ENCODE data around the gene HPN.

The HPN gene

GRCh38 chr19:35018379-35018778 is 23.1 kb upstream of the HPN start:
- no peak overlapping the region for H3K27ac ChIP-seq (ENCODE audit: low read depth, low read length, severe bottlenecking)
- H3K4me3 ChIP-seq (ENCODE audit: extremely low read depth, insufficient read depth, low read length, poor library complexity, severe bottlenecking) = no peak overlapping the region
- no peaks in the 10 kb centered on the region for H3K9me3 ChIP-seq (ENCODE audit: control insufficient read depth, low read length)
- peaks cover 90% of the 10 kb centered on the region for H3K36me3 ChIP-seq (ENCODE audit: control insufficient read depth, insufficient read depth, low read length)
- WGBS, 2 experiments (ENCODE audit: insufficient coverage in 2 of 2) = 100% methylated on average over 1 to 2 of the region's 4 CpGs
- no peaks in the 10 kb centered on the region for H3K4me1 ChIP-seq (ENCODE audit: control insufficient read depth, insufficient read depth, low read length, poor library complexity, severe bottlenecking)

DNA sequence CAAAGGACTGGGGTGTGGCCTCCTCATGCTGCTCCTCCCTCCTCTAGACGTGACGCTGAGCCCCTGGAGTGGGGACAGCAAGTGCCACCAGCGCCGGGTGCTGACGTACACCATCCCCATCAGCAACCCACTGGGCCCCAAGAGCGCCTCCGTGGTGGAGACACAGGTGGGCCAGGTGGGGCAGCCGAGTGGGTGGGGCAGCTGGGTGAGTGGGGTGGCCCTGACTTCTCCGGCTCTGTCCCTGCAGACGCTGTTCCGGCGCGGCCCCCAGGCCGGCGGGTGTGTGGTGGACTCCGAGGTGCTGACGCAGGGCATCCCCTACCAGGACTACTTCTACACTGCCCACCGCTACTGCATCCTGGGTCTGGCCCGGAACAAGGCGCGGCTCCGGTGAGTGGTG is 22.4 kb upstream of the HPN start:
- Histone ChIP-seq H3K4me3 (ENCODE audit: extremely low read depth, insufficient read depth, low read length, poor library complexity, severe bottlenecking) (no peak overlapping the region), H3K36me3 (ENCODE audit: control insufficient read depth, insufficient read depth, low read length) (peaks cover 90% of the 10 kb centered on the region), H3K9me3 (ENCODE audit: control insufficient read depth, low read length) (no peaks in the 10 kb centered on the region), H3K27ac (ENCODE audit: low read depth, low read length, severe bottlenecking) (no peak overlapping the region), H3K4me1 (ENCODE audit: control insufficient read depth, insufficient read depth, low read length, poor library complexity, severe bottlenecking) (no peaks in the 10 kb centered on the region)
- 95% methylated on average over 6 to 14 of the region's 22 CpGs for WGBS, 2 experiments (ENCODE audit: insufficient coverage in 2 of 2)

- WGBS, 2 experiments (ENCODE audit: insufficient coverage in 2 of 2) = 93 to 98% methylated on average over 10 of the region's 10 CpGs
- Histone ChIP-seq H3K4me1 (ENCODE audit: control insufficient read depth, insufficient read depth, low read length, poor library complexity, severe bottlenecking) (no peaks in the 10 kb centered on the region), H3K27ac (ENCODE audit: low read depth, low read length, severe bottlenecking) (no peak overlapping the region), H3K4me3 (ENCODE audit: extremely low read depth, insufficient read depth, low read length, poor library complexity, severe bottlenecking) (no peak overlapping the region), H3K9me3 (ENCODE audit: control insufficient read depth, low read length) (no peaks in the 10 kb centered on the region), H3K36me3 (ENCODE audit: control insufficient read depth, insufficient read depth, low read length) (peaks cover 87% of the 10 kb centered on the region)
Measured at GRCh38 chr19:35021016-35021415, 20.5 kb upstream of the HPN start.

- H3K36me3 ChIP-seq (ENCODE audit: control insufficient read depth, insufficient read depth, low read length) = peaks cover 88% of the 10 kb centered on the region
- no peak overlapping the region for H3K4me3 ChIP-seq (ENCODE audit: extremely low read depth, insufficient read depth, low read length, poor library complexity, severe bottlenecking)
- H3K27ac ChIP-seq (ENCODE audit: low read depth, low read length, severe bottlenecking) = no peak overlapping the region
- WGBS, 2 experiments (ENCODE audit: insufficient coverage in 2 of 2) = 96% methylated on average over 19 to 25 of the region's 25 CpGs
- no peaks in the 10 kb centered on the region for H3K9me3 ChIP-seq (ENCODE audit: control insufficient read depth, low read length)
- no peaks in the 10 kb centered on the region for H3K4me1 ChIP-seq (ENCODE audit: control insufficient read depth, insufficient read depth, low read length, poor library complexity, severe bottlenecking)
Measured at GRCh38 chr19:35021596-35021995, 19.9 kb upstream of the HPN start.

DNA sequence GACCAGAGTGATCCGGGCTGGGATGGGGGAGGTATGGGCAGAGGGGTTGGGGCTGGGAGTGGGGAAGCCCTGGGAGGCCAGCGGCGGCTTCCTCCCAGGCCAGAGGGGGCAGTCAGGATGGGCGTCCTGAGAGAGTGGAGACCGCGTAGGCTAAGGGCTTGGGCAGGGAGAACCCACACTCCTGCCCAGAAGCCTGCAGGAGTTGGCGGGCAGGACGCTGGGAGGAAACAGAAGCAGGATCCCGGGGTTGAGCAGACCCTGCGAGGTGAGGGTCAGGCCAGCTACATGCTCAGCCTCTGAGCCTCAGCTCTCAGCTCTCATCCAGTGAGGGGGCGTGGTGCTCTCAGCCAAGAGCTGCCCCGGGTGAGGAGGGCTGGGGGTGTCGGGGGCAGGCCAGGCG is 19.1 kb upstream of the HPN start:
- WGBS, 2 experiments (ENCODE audit: insufficient coverage in 2 of 2) = 96 to 97% methylated on average over 10 to 11 of the region's 14 CpGs
- H3K4me1 ChIP-seq (ENCODE audit: control insufficient read depth, insufficient read depth, low read length, poor library complexity, severe bottlenecking) = no peaks in the 10 kb centered on the region
- no peaks in the 10 kb centered on the region for H3K9me3 ChIP-seq (ENCODE audit: control insufficient read depth, low read length)
- H3K27ac ChIP-seq (ENCODE audit: low read depth, low read length, severe bottlenecking) = no peak overlapping the region
- H3K36me3 ChIP-seq (ENCODE audit: control insufficient read depth, insufficient read depth, low read length) = peaks cover 89% of the 10 kb centered on the region
- H3K4me3 ChIP-seq (ENCODE audit: extremely low read depth, insufficient read depth, low read length, poor library complexity, severe bottlenecking) = no peak overlapping the region

DNA sequence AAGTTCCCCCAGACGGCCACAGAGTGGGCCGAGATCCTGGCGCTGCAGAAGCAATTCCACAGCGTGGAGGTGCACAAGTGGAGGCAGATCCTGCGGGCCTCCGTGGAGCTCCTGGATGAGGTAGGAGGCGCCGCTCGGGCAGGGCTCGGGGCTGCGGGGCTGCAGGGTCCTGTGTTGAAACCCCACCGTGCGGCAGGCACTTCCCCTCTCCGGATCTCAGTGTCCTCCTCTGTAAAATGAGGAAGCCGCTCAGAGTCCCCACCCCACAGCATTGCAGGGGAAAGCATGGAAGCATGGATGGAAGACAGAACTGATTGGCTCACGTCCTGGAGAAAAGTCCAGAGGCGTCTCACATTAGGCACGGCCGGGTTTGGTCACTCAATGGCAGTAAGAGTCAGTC is 18.1 kb upstream of the HPN start:
- H3K9me3 ChIP-seq (ENCODE audit: control insufficient read depth, low read length) = no peaks in the 10 kb centered on the region
- H3K27ac ChIP-seq (ENCODE audit: low read depth, low read length, severe bottlenecking) = no peak overlapping the region
- no peak overlapping the region for H3K4me3 ChIP-seq (ENCODE audit: extremely low read depth, insufficient read depth, low read length, poor library complexity, severe bottlenecking)
- WGBS, 2 experiments (ENCODE audit: insufficient coverage in 2 of 2) = 94 to 96% methylated on average over 15 to 19 of the region's 19 CpGs
- H3K36me3 ChIP-seq (ENCODE audit: control insufficient read depth, insufficient read depth, low read length) = peaks cover 89% of the 10 kb centered on the region
- no peaks in the 10 kb centered on the region for H3K4me1 ChIP-seq (ENCODE audit: control insufficient read depth, insufficient read depth, low read length, poor library complexity, severe bottlenecking)

- no peak overlapping the region for H3K27ac ChIP-seq (ENCODE audit: low read depth, low read length, severe bottlenecking)
- no peaks in the 10 kb centered on the region for H3K4me1 ChIP-seq (ENCODE audit: control insufficient read depth, insufficient read depth, low read length, poor library complexity, severe bottlenecking)
- H3K4me3 ChIP-seq (ENCODE audit: extremely low read depth, insufficient read depth, low read length, poor library complexity, severe bottlenecking) = no peak overlapping the region
- peaks cover 83% of the 10 kb centered on the region for H3K36me3 ChIP-seq (ENCODE audit: control insufficient read depth, insufficient read depth, low read length)
- WGBS, 2 experiments (ENCODE audit: insufficient coverage in 2 of 2) = 96 to 100% methylated on average over 6 of the region's 6 CpGs
- no peaks in the 10 kb centered on the region for H3K9me3 ChIP-seq (ENCODE audit: control insufficient read depth, low read length)
Measured at GRCh38 chr19:35024095-35024494, 17.4 kb upstream of the HPN start.

DNA sequence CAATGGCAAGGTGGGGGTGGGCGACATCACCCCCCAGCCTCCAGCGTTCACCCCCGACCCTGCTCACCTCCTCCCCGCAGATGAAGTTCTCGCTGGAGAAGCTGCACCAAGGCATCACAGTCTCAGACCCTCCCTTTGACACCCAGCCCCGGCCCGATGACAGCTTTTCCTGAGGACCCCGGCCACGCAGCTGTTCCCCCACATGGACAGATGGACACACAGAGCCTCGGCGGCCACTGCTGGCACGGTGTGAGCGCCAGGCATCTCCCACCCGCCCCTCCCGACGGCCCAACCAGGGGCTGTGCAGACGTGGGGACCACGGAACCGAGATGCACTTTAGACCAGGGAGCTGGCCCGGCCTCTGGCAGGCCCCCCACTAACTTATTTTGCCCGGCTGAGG is 15.6 kb upstream of the HPN start:
- Histone ChIP-seq H3K36me3 (ENCODE audit: control insufficient read depth, insufficient read depth, low read length) (peaks cover 67% of the 10 kb centered on the region), H3K27ac (ENCODE audit: low read depth, low read length, severe bottlenecking) (no peak overlapping the region), H3K4me3 (ENCODE audit: extremely low read depth, insufficient read depth, low read length, poor library complexity, severe bottlenecking) (no peak overlapping the region), H3K4me1 (ENCODE audit: control insufficient read depth, insufficient read depth, low read length, poor library complexity, severe bottlenecking) (peaks cover under 1% of the 10 kb centered on the region), H3K9me3 (ENCODE audit: control insufficient read depth, low read length) (no peaks in the 10 kb centered on the region)
- WGBS, 2 experiments (ENCODE audit: insufficient coverage in 2 of 2) = 93 to 97% methylated on average over 14 to 20 of the region's 21 CpGs

DNA sequence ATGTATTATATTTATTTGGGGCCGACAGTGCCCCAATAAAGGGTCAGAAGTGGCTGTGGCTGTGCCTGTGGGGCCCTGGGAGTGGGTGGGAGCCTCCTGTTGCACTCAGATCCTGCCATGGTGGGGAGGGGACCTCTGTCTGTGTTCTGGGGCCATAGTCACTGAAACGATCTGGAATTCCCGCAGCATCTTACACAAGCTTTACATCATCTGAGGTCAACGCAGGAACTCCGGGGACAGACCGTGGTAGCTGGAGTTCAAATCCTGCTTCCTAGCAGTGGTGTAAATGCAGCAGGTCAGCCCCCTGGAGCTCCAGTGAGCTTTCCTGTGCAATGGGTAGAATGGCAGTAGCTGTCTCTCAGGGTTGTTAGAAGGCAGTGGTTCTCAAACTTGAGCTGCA is 15.1 kb upstream of the HPN start:
- Histone ChIP-seq H3K4me3 (ENCODE audit: extremely low read depth, insufficient read depth, low read length, poor library complexity, severe bottlenecking) (no peak overlapping the region), H3K27ac (ENCODE audit: low read depth, low read length, severe bottlenecking) (no peak overlapping the region), H3K4me1 (ENCODE audit: control insufficient read depth, insufficient read depth, low read length, poor library complexity, severe bottlenecking) (peaks cover 3% of the 10 kb centered on the region), H3K36me3 (ENCODE audit: control insufficient read depth, insufficient read depth, low read length) (peaks cover 62% of the 10 kb centered on the region), H3K9me3 (ENCODE audit: control insufficient read depth, low read length) (no peaks in the 10 kb centered on the region)
- WGBS, 2 experiments (ENCODE audit: insufficient coverage in 2 of 2) = 92 to 93% methylated on average over 4 to 6 of the region's 6 CpGs

GRCh38 chr19:35027009-35027408 is 14.5 kb upstream of the HPN start:
- Histone ChIP-seq H3K4me3 (ENCODE audit: extremely low read depth, insufficient read depth, low read length, poor library complexity, severe bottlenecking) (no peak overlapping the region), H3K4me1 (ENCODE audit: control insufficient read depth, insufficient read depth, low read length, poor library complexity, severe bottlenecking) (peaks cover 3% of the 10 kb centered on the region), H3K27ac (ENCODE audit: low read depth, low read length, severe bottlenecking) (no peak overlapping the region), H3K36me3 (ENCODE audit: control insufficient read depth, insufficient read depth, low read length) (peaks cover 58% of the 10 kb centered on the region), H3K9me3 (ENCODE audit: control insufficient read depth, low read length) (no peaks in the 10 kb centered on the region)
- 88 to 91% methylated on average over 2 to 4 of the region's 8 CpGs for WGBS, 2 experiments (ENCODE audit: insufficient coverage in 2 of 2)

DNA sequence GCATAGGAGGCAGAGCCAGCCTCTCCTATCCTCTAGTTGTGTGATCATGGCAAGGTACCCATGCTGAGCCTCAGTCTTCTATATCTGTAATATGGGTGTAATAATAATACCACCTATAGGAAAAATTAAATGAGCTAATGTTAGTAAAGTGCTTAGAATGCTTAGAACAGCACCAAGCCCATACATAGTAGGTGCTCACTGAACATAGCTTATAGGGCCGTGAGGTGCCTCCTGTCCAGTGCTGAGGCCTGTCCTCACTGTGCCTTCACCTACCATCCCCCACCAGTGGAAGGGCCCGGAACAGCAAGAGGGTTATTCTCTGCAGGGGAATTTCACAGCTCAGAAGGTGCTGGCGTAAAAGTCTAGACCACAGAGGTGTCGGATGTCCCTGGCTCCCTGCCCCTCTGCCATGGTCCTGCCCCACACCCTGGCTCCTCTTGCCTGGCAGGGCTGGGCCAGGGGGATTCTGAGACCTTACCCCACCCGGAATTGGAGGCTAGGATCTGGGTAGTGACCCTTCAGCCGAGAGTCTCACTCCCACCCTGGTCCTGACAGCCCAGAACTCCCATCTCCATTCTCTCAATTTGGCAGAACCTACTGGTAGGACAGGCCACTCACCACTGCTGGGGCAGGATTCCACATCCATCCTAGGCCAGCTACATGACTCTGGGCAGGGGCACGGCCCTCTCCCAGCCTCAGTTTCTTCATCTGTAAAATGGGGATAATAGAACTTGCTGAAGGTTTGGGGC is 13.5 kb upstream of the HPN start:
- Histone ChIP-seq H3K27ac (ENCODE audit: low read depth, low read length, severe bottlenecking) (no peak overlapping the region), H3K4me1 (ENCODE audit: control insufficient read depth, insufficient read depth, low read length, poor library complexity, severe bottlenecking) (peaks cover 3% of the 10 kb centered on the region), H3K4me3 (ENCODE audit: extremely low read depth, insufficient read depth, low read length, poor library complexity, severe bottlenecking) (no peak overlapping the region), H3K9me3 (ENCODE audit: control insufficient read depth, low read length) (no peaks in the 10 kb centered on the region), H3K36me3 (ENCODE audit: control insufficient read depth, insufficient read depth, low read length) (peaks cover 51% of the 10 kb centered on the region)
- 88 to 92% methylated on average over 5 to 7 of the region's 7 CpGs for WGBS, 2 experiments (ENCODE audit: insufficient coverage in 2 of 2)
